ENCODE measurements around the gene SUPT16H.
"Not testable (repeated sequence)": the region's sequence is repeated elsewhere in the genome, so short reads cannot be mapped to it uniquely, and the experiment has no call there.

Gene SUPT16H

GRCh38 chr14:21308132-21308478 lies 75.7 kb downstream of the SUPT16H start:
- H3K4me3 ChIP-seq (ENCODE audit: low read depth, low read length), result no peak overlapping the region
- DNase-seq (ENCODE audit: low read depth), result no peak

GRCh38 chr14:21307637-21308036 lies 76.2 kb downstream of the SUPT16H start:
- DNase-seq (ENCODE audit: low read depth), result no peak
- H3K4me3 ChIP-seq (ENCODE audit: low read depth, low read length), result no peak overlapping the region

GRCh38 chr14:21302836-21303140 lies 81.0 kb downstream of the SUPT16H start:
- not testable (repeated sequence) for DNase-seq (ENCODE audit: low read depth); H3K4me3 ChIP-seq (ENCODE audit: low read depth, low read length)

- H3K4me3 ChIP-seq (ENCODE audit: low read depth, low read length), result no peak overlapping the region
- DNase-seq (ENCODE audit: low read depth), result no peak
Observed at GRCh38 chr14:21302013-21302835, 81.6 kb downstream of the SUPT16H start.

All from skeletal muscle cell (primary cell).